ENCODE results near the gene LAG3.
A peak's percentile ranks its signal among the peaks of the same experiment; 100 is the strongest.

LAG3 gene

DNA sequence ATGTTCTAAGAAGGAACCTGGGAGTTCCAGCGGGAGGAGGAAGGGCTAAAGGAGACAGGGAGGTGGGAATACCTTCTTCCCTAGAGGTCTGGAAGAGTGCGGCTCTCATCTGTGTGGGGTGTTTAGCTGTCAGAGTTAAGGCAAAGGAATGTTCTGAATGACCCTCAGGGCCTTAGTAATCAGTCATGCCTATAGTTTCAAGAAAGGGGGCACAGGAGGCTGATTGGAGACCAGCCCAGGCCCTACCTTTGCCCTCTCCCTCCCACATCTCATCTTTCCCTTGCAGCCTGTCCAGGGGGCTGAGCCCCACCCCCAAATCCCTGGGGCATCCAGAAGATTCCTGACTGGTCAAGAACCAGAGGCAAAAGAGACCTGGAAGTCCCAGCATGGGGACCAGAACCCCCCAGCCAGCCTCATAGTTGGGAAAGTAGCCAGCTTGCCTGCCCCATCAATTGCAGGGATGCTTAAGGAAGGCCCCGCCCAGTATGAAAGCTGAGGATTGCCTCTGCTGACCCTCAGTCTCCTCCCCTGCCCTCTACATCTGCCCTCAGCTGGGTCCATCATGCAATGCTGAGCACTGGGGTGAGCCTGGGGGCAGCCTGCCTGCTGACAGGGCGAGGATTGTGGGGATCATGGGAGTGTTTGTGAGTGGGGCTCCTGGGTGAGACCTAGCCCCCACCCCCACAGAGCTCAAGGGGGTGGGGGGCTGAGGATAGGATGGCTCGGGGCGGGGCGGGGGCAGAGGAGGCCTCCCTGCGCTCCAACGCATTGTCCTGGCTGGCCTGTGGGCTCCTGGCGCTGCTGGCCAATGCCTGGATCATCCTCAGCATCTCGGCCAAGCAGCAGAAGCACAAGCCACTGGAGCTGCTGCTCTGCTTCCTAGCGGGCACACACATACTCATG lies 51.1 kb downstream of the LAG3 start:
- no peak for DNase-seq (ENCODE audit: low read depth in 2 of 2)

DNA sequence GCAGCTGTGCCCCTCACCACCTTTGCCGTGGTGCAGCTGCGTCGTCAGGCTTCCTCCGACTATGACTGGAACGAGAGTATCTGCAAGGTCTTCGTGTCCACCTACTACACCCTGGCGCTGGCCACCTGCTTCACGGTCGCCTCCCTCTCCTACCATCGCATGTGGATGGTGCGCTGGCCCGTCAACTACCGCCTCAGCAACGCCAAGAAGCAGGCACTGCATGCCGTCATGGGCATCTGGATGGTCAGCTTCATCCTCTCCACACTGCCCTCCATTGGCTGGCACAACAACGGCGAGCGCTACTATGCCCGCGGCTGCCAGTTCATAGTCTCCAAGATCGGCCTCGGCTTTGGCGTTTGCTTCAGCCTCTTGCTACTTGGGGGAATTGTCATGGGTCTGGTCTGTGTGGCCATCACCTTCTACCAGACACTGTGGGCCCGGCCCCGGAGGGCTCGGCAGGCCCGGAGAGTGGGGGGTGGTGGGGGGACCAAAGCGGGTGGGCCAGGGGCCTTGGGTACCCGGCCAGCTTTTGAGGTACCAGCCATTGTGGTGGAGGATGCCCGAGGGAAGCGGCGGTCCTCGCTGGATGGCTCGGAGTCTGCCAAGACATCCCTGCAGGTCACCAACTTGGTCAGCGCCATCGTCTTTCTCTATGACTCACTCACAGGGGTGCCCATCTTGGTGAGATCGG lies 51.9 kb downstream of the LAG3 start:
- no peak for DNase-seq (ENCODE audit: low read depth in 2 of 2)

DNA sequence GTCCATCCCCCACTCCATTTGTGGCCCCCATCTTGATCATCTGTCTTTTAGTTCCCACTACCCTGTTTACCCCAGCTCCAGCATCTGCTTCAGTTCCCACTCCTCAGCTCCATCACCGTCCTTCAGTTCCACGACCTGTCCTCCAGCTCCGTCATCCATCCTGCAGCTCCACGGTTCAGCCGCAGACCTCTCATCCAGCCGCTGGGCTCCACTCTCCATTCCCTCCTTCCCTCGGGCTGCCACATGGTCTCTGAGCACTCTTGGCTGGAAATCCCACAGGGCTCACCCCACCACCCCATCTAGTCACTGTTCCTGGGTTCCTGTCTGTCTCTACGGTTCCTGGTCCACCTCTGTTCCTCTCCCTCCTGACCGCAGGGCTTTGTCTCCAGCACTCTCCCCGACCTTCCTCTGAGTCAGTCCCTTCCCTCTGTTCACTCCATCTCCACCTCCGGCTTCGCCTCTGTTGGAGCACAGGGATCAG lies 52.6 kb downstream of the LAG3 start:
- no peak for DNase-seq (ENCODE audit: low read depth in 2 of 2)

DNA sequence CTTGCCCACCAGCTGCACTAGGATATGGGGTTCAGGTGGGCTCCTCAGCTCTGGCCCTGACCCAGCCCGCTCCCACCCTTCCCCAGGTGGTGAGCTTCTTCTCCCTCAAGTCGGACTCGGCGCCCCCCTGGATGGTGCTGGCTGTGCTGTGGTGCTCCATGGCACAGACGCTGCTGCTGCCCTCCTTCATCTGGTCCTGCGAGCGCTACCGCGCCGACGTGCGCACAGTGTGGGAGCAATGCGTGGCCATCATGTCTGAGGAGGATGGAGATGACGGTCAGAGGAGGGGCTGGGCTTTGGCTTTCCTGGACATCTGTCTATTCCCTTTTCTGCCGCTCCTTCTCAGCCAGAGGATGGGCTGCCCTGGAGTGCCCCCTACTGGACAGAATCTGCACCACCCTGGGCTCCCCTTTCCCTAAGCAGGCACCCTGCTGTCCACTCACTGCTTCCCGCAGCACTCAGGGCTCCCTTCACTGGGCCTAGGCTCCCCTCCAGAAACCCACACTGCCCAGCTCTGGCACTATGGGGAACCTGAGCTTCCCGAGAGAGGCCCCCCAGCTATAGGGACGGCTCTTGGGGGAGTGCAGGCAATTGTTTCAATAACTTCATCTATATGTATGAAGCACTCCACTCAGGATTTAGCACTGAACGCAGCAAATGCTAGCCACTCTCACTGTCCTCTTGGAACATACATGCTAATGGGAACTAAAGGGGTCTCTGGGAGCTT lies 53.2 kb downstream of the LAG3 start:
- DNase-seq (ENCODE audit: low read depth in 2 of 2): peak; percentile 55 to 61

DNA sequence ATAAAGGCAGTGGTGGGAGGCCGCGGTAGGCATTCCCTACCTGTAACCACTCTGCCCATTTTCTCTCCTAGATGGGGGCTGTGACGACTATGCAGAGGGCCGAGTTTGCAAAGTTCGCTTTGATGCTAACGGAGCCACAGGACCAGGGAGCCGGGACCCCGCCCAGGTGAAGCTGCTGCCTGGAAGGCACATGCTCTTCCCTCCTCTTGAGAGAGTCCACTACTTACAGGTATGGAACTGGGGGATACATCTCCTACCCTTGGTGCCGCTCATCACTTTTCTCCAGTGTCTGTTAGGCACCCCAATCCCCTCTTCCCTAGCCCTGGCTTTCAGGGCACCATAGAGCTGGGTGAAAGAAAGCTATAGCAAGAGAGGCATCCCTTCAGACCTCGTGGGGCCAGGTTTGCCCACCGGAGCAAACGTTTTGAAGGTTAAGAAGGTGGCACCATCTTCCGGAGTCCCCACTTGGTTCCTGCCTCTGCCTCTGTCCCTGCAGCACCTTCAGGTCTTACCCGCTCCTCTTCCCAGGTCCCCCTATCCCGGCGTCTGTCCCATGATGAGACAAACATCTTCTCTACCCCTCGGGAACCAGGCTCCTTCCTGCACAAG lies 53.9 kb downstream of the LAG3 start:
- DNase-seq (ENCODE audit: low read depth in 2 of 2): no peak

DNA sequence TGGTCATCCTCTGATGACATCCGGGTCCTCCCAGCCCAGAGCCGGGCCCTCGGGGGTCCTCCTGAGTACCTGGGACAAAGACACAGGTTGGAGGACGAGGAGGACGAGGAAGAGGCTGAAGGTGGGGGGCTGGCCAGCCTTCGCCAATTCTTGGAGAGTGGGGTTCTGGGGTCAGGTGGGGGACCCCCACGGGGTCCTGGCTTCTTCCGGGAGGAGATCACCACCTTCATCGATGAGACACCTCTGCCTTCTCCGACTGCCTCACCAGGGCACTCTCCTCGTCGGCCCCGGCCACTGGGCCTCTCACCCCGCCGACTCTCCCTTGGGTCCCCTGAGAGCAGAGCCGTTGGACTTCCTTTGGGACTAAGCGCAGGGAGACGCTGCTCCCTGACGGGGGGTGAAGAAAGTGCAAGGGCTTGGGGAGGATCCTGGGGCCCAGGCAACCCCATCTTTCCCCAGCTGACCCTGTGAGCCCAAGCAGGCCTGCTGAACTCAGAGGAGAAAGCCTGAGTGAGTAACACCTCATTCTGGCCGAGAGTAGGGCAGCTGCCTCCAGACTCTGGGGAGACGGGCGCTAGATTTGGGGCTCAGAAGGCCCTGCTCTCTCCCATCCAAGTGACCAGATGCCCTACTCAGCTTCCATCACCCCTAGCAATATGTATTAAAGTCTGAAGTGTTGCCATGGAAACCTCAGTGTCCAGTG lies 54.6 kb downstream of the LAG3 start:
- DNase-seq (ENCODE audit: low read depth in 2 of 2): no peak

DNA sequence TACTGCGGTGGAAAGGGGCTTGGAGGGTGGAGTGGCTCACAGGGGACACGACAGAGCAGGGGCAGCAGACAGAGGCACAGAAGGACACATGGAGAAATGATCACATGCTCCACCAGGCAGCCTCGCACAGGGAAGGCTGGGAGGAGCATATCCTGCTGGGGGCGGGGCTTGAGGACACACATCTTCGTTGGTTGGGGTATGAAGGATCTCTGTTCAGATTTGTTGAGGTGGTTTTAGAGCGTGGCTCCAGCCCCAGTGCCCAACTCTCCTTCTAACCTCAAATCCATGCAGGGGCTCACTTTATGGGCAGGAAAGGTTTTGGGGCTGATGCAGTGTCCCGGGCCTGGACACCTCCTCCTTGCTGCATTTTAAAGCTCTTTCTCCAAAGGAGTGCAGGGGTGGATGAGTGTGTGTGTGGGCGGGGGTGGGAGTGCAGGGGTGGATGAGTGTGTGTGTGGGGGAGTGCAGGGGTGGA lies 55.2 kb downstream of the LAG3 start:
- no peak for DNase-seq (ENCODE audit: low read depth in 2 of 2)
